ENCODE data around the gene KRT75.

Gene KRT75

GRCh38 chr12:52439420-52439819, 5.2 kb upstream of the KRT75 start:
- no peak for DNase-seq

- no peak for DNase-seq
Observed at GRCh38 chr12:52438305-52439301, 4.4 kb upstream of the KRT75 start.

GRCh38 chr12:52437508-52437907, 3.3 kb upstream of the KRT75 start:
- no peak for DNase-seq

GRCh38 chr12:52436828-52437474, 2.8 kb upstream of the KRT75 start:
- DNase-seq, result no peak

- no peak for DNase-seq
Observed at GRCh38 chr12:52436000-52436827, 2.0 kb upstream of the KRT75 start.

GRCh38 chr12:52435659-52435999, 1.5 kb upstream of the KRT75 start:
- DNase-seq, result no peak

- DNase-seq, result no peak
Observed at GRCh38 chr12:52434760-52435530, 774 bp upstream of the KRT75 start.

- no peak for DNase-seq
Observed at GRCh38 chr12:52433501-52434080, 580 bp downstream of the KRT75 start.

GRCh38 chr12:52432559-52433207, 1.5 kb downstream of the KRT75 start:
- no peak for DNase-seq

- no peak for DNase-seq
Observed at GRCh38 chr12:52428121-52428520, 6.0 kb downstream of the KRT75 start.

- DNase-seq, result no peak
Observed at GRCh38 chr12:52427083-52427482, 7.1 kb downstream of the KRT75 start.

- no peak for DNase-seq
Observed at GRCh38 chr12:52426034-52426433, 8.1 kb downstream of the KRT75 start.

GRCh38 chr12:52425466-52425865, 8.7 kb downstream of the KRT75 start:
- no peak for DNase-seq

- DNase-seq, result no peak
Observed at GRCh38 chr12:52423661-52424500, 10.3 kb downstream of the KRT75 start.

- no peak for DNase-seq
Observed at GRCh38 chr12:52423035-52423434, 11.1 kb downstream of the KRT75 start.

GRCh38 chr12:52419656-52420055, 14.5 kb downstream of the KRT75 start:
- no peak for DNase-seq

GRCh38 chr12:52418576-52419110, 15.5 kb downstream of the KRT75 start:
- no peak for DNase-seq

- DNase-seq, result no peak
Observed at GRCh38 chr12:52417740-52418139, 16.4 kb downstream of the KRT75 start.

GRCh38 chr12:52416795-52417194, 17.4 kb downstream of the KRT75 start:
- no peak for DNase-seq

All from MV-4-11 (cell line).